ENCODE data around the gene KBTBD6.
A peak's percentile ranks its signal among the peaks of the same experiment; 100 is the strongest.
"Not testable (repeated sequence)": the region's sequence is repeated elsewhere in the genome, so short reads cannot be mapped to it uniquely, and the experiment has no call there.

The KBTBD6 gene

DNA sequence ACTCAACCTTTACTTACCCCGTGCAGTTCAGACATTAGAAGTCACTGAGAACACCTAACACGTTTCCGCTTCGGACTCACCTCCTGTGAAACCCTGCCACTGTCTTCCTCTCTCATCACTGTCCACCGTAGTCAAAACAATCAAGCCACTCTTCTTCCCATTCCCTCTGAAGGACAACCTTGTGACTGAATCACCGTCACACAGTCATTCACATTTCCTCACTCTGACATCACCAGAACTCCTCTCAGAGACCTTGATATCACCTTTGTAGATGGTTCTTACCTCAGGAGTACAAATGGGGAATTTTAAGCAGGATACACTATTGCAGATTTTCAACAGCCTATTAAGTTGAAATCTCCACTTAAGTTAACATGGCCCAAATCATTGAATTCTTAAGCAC is 1.3 kb upstream of the KBTBD6 start:
- DNase-seq: no peak

DNA sequence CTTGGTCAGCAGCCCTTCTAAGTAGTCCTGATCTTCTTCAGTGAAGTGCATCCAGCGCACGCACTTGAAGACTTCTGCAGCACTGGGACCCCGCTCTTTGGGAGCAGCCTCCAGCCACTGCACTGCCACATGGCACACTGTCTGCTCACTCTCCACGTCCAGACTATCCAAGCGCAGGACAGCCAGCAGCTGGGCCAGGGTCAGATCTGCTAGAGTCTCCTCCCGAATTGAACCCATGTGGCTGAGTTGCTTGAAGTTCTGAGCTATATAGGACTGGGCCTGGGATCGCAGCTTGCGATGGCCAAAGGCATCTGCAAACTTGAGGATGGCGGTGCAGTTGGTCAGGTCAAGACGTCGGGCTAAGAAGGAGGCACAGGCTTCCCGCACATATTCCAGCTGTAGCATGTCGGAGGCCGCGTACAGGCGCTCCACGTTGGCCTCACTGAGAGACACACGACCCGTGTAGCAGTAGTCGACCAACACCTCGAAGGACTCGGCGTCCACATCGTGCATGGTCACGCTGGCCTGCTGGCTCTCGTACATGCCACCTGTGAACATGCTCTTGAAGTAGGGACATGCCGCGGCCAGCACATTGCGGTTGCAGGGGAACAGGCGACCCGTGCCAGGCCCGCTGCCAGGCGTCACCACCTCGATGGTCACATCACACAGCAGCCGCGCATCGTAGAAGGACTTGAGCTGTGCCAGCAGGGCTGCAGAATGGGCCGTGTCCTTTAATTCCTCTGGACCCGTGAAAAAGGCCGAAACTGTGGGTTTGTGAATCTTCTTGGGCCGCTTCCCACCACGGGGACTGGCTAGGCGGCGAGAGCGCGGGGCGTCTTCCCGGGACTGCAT is 716 bp downstream of the KBTBD6 start:
- peak; percentile 16 for DNase-seq

DNA sequence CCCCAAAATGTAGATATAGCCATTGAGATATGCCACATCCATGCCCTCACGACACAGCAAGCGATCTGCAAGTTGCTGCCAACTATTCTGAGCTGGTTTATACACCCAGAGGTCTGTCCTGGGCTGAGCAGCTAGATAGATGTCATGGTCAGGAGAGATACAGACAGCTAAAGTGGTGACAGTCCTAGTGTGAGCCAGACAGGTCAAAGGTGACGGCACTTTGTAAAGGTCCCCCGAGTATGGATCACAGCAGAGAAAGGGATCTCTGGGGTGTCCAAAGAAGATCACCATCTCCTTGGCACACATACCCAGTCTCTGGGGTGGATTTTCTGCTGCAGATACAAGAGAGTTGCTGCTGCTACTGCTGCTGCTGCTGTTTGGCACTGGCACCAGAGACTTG is 1.4 kb downstream of the KBTBD6 start:
- not testable (repeated sequence) for DNase-seq

DNA sequence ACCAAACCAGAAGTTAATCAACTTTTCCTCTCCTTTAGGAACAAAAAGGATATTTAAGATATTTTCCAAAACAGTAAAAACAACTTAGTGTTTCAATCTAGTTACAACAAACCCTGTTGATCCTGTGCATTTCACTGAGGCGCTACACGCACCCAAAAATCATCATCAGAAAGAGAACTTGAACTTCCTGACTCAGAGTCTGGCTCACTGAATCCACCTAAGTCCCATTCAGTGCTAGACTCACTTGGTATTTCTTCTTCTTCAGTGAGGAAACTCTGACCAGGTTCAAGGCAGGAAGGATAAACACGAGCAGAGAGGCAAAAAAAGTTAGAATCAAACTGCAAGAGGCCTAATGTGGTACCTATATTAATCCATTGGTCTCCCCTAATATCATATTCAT is 2.2 kb downstream of the KBTBD6 start:
- DNase-seq: no peak

DNA sequence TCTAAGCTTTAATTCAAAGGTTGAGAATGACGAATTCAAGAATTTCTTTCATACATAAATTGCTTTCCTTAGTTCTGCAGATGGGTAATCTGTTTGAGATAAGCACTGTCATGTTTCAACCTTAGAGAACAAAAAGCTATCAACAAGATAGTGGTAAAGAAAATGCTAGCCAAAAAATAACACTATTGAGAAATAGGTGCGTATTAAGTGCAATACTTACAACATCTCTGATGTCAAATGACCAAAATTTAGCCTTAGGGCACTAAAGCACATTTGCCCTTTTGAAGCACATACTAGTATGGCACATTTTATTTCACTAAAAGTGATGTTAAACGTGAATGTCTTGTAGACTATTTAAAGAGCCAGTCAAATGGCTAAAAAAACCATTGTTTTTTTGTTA is 4.9 kb downstream of the KBTBD6 start:
- no peak for DNase-seq

DNA sequence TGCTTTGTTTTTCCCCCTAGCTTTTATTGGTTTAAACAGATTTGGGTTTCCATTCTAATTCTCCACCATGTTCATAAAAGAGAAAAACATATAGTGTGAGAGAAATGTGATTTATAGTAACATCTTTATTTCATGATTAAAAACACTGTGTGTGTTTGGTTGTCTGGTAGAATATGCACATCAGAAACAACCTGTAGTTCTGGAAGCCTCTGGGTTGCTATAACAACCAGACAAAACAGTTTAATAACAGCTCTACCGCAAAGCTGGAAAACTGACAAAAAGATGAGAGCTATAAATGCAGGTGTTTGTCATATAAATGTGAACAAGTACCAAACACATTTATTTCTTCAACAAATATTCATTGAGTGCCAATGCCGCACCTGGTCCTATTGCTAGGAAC is 9.8 kb downstream of the KBTBD6 start:
- DNase-seq: no peak

DNA sequence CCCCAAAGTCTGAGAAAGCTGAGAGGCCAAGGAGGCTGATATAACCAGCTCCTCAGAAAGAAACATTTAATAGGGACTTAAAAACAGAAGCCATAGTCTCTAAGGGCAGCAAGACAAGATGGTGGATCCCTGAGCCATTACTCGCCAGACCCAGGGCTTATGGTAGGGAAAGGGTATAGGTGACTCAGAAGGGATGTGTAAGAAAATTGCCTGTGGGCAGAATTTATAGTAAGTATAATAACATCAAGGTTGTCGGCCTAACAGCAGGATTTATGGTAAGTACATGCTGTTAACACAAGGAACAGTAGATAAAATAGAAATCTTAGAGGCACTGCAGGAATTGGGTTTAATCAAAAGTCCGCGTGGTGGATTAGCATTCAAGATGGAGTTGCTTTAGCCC is 14.7 kb downstream of the KBTBD6 start:
- DNase-seq: no peak

DNA sequence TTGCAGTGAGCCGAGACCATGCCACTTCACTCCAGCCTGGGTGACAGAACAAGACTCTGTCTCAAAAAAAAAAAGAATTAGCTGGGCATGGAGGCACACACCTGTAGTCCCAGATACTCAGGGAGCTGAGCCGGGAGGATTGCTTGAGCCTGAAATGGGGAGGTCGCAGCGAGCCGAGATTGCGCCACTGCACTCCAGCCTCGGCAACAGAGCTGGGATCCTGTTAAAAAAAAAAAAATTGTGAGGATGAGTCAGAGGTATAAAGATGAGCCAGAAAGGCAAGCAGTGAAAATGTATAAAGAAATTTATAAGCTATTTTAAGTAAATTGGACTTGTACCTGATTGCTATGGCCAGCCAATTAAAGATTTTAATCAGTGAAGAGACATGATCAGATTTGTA is 21.1 kb downstream of the KBTBD6 start:
- no peak for DNase-seq

DNA sequence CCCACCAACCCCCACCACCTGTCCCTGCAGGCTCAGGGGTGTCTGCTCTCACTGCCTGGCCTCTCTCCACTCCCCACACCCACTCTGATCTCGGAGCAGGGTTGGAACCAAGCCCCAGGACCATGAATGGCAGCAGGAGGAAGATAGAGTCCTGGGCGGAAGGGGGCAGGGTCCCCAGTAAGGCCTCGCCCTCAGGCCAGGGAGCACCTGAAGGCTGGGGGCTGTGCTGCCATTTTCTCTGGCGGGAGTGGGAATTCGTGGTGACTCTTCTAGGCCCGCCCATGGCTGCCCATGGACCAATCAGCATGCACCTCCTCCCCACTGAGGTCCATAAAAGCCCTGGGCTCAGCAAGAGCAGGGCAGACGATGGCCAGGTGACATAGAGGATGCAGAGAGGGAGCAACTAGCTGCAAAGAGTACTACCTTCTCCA is 25.0 kb downstream of the KBTBD6 start:
- no peak for DNase-seq

DNA sequence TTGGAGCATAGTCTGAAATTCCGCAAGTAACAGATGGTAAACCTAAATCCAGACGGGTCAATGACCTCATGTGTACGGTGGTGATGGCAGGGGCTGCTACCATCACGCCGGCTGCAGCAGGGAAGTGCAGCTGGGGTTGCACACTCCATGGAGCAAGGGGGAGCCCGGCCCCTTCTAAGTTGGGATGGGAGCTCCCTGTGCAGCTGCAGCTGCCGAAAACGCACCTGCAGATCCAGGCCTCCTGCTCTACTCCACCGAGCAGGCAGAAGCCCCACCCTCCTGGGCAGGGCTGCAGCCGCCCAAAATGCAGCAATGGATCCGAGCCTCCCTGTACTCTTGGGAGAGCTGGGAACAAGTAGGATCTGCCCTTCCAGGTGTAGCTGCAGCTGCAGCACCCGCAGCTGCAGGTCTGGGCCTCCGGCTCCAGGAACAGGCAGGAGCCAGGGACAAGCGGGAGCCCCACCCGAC is 25.5 kb downstream of the KBTBD6 start:
- no peak for DNase-seq

DNA sequence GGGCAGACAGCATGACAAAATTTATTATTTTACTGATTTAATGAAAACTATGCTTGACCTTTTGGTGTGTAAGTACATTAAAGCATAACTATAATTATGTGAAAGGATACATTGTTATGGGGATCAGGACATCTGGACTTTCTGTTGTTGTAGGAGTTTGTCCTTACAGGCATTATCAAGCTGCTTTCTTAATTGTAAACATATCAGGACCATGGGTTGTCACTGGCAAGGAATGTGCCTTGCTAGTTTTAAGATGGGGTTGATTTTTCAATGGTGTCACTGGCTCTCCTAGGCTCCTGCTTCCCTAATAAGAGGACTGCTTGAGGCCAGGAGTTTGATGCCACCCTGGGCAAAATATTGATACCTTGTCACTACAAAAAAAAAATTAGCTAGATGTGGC is 32.6 kb downstream of the KBTBD6 start:
- no peak for DNase-seq

DNA sequence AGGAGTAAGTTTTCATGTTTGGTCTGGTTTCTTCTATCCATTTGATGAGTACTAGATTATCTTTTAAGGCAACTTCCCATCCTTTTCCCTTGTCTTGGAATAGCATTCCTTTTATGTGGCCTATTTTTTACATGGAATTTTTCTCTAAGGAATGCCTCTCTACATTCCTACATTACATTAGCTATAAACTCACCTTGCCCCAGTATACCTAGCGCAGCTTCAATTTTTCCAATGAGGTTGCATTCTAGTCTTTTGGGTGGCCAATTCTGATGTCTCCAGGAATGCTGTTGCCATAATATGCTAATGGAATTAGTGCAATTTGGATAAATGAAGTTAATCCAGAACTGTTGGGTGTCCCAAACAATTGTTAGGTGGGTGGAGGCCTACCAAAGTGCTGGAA is 33.8 kb downstream of the KBTBD6 start:
- no peak for DNase-seq

DNA sequence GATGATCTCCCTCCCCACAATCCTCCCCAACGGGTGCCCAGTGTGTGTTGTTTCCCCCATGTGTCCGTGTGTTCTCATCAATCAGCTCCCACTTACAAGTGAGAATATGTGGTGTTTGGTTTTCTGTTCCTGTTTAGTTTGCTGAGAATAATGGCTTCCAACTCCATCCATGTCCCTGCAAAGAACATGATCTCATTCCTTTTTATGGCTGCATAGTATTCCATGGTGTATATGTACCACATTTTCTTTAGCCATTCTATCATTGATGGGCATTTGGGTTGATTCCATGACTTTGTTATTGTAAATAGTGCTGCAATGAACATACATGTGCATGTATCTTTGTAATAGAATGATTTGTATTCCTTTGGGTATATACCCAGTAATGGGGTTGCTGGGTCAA is 36.9 kb downstream of the KBTBD6 start:
- DNase-seq: not testable (repeated sequence)

DNA sequence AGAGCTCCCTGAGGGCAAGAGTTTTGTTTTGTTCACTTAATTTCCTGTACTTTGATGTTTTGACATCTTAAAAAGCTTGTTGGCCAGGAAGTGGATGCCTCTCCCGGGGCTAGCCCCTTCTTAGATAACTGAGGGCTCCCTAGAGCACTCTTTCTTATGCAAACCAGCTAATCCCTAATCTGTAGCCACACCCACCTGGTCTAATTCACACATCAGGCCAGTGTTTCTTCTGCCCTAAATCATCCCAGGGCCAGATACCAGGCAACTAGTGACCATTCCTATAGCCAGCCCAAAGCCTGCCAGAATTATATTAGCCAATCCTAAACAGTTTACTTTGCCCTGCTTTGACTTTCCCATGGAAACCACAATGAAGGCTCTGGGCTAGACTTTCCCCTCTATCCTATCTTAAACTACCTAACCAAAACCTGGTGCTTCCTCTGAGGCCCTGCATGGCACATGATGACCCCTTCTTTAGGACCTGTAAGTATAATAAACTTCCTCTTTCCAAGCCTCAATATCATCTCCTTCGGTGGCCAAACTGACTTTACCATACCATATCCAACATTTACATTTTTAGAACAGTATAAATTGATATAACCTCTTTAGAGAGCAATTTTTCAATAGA is 46.5 kb downstream of the KBTBD6 start:
- no peak for DNase-seq

DNA sequence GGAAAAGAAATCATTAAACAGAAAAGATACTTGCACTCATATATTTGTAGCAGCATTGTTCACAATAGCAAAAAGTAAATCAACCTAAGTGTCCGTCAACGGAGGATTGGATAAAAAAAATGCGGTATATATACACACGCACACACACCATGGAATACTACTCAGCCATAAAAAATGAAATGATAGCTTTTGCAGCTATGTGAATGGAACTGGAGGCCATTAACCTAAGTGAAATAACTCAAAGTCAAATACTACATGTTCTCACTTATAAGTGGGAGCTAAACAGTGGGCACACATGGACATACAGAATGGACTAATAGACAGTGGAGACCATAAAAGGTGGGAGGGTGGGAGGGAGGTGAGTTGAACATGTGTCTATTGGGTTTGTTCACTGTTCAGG is 52.9 kb downstream of the KBTBD6 start:
- no peak for DNase-seq
